GM23338 (cell line): ENCODE results near the gene IGF1R. TPM values are rescaled to one million over a fixed set of nuclear protein-coding genes. Genes with fewer than 3 reads are reported as not detected.
A peak's percentile ranks its signal among the peaks of the same experiment; 100 is the strongest.

Experiments used
- ATAC-seq: fragments of 200-7000 bp; cut with Tn5 transposase; 3 replicates; pipeline ENCODE4 v1.9.1; 2020
- DNase-seq: peaks from one replicate; pipeline ENCODE4 v3.0.0-alpha.2; 2015; ENCODE audit warnings: low spot score
- H2AFZ ChIP-seq: fragments of 200-600 bp; sonication (generic); 2 replicates; pipeline ENCODE4 v1.8.0; 2016; ENCODE audit warnings: antibody characterized with exemption, mild to moderate bottlenecking, moderate library complexity
- H3F3A ChIP-seq: fragments of 200-600 bp; sonication (generic); replicated peaks from 2 replicates; pipeline ENCODE4 v1.8.0; 2017; ENCODE audit warnings: antibody characterized with exemption, mixed run types, low read depth
- H3K27ac ChIP-seq: fragments of 200-600 bp; sonication (generic); 2 replicates; pipeline ENCODE4 v1.6.1; 2016; ENCODE audit warnings: low read depth
- H3K27me3 ChIP-seq: fragments of 200-600 bp; sonication (generic); 2 replicates; pipeline ENCODE4 v1.8.0; 2016; ENCODE audit warnings: mild to moderate bottlenecking, mixed run types, moderate library complexity; ENCODE audit not compliant: insufficient read depth
- H3K36me3 ChIP-seq: fragments of 200-600 bp; sonication (generic); 2 replicates; pipeline ENCODE4 v1.8.0; 2016; ENCODE audit warnings: mild to moderate bottlenecking; ENCODE audit not compliant: insufficient read depth
- H3K4me1 ChIP-seq: fragments of 200-600 bp; sonication (generic); 2 replicates; pipeline ENCODE4 v1.8.0; 2016; ENCODE audit warnings: mild to moderate bottlenecking, moderate library complexity; ENCODE audit not compliant: insufficient read depth
- H3K4me2 ChIP-seq: fragments of 200-600 bp; sonication (generic); 2 replicates; pipeline ENCODE4 v1.7.1; 2017; ENCODE audit warnings: mixed run types
- H3K4me3 ChIP-seq: fragments of 200-600 bp; sonication (generic); 2 replicates; pipeline ENCODE4 v1.6.1; 2016; ENCODE audit warnings: mixed run types
- H3K79me2 ChIP-seq: fragments of 200-600 bp; sonication (generic); replicated peaks from 2 replicates; pipeline ENCODE4 v1.8.0; 2017; ENCODE audit warnings: mild to moderate bottlenecking; ENCODE audit not compliant: insufficient read depth
- H3K9me2 ChIP-seq: fragments of 200-600 bp; sonication (generic); 2 replicates; pipeline ENCODE4 v1.8.0; 2017; ENCODE audit not compliant: insufficient read depth
- H4K20me1 ChIP-seq: fragments of 200-600 bp; sonication (generic); replicated peaks from 2 replicates; pipeline ENCODE4 v1.8.0; 2017; ENCODE audit warnings: mild to moderate bottlenecking; ENCODE audit not compliant: insufficient read depth
- H3K27ac Mint-ChIP-seq: 2 replicates; pipeline ENCODE4 v1.8.0; 2020; ENCODE audit warnings: inconsistent platforms, mild to moderate bottlenecking, moderate library complexity, mixed read lengths
- H3K27me3 Mint-ChIP-seq: 3 replicates; pipeline ENCODE4 v1.8.0; 2022; ENCODE audit warnings: low read depth, mild to moderate bottlenecking, moderate library complexity, mixed read lengths, inconsistent platforms; ENCODE audit not compliant: insufficient read depth, poor library complexity
- H3K36me3 Mint-ChIP-seq: 3 replicates; pipeline ENCODE4 v1.8.0; 2021; ENCODE audit warnings: low read depth, mild to moderate bottlenecking, inconsistent platforms, moderate library complexity, mixed read lengths
- H3K4me1 Mint-ChIP-seq: 3 replicates; pipeline ENCODE4 v1.8.0; 2020; ENCODE audit warnings: mild to moderate bottlenecking, inconsistent platforms, mixed read lengths
- H3K4me3 Mint-ChIP-seq: 3 replicates; pipeline ENCODE4 v1.8.0; 2021; ENCODE audit warnings: moderate library complexity, mild to moderate bottlenecking, inconsistent platforms, mixed read lengths
- H3K9me3 Mint-ChIP-seq: 3 replicates; pipeline ENCODE4 v1.8.0; 2020; ENCODE audit warnings: moderate library complexity, mild to moderate bottlenecking, inconsistent platforms, mixed read lengths
- ETS1 ChIP-seq: IDR thresholded peaks from 2 replicates; pipeline ENCODE4 v1.6.1; 2016; ENCODE audit warnings: antibody characterized with exemption
- EZH2 ChIP-seq: fragments of 200-600 bp; sonication (generic); IDR thresholded peaks from one replicate; pipeline ENCODE4 v1.8.0; 2017; ENCODE audit warnings: antibody characterized with exemption, mild to moderate bottlenecking, low read depth; ENCODE audit not compliant: unreplicated experiment
- NANOG ChIP-seq: IDR thresholded peaks from 2 replicates; pipeline ENCODE4 v1.6.1; 2016; ENCODE audit warnings: antibody characterized with exemption, borderline replicate concordance
- POLR2AphosphoS5 ChIP-seq: IDR thresholded peaks from 2 replicates; pipeline ENCODE4 v1.6.1; 2016; ENCODE audit warnings: antibody characterized with exemption, low read depth
- STAT1 ChIP-seq: IDR thresholded peaks from one replicate; pipeline ENCODE4 v1.6.1; 2016; ENCODE audit warnings: antibody characterized with exemption; ENCODE audit not compliant: unreplicated experiment
- ZNF331 ChIP-seq: fragments of 250-450 bp; sonication (Bioruptor Pico); IDR thresholded peaks from 2 replicates; pipeline ENCODE4 v1.5.0; 2020; ENCODE audit warnings: low read depth, mild to moderate bottlenecking, moderate library complexity
- polyA plus RNA-seq: library from polyadenylated mRNA; unstranded; fragments of >200 nt; fragmentation: Nextera tagmentation; extraction: Ambion mirVana; gene quantifications from 2 replicates; pipeline ENCODE4 v1.2.1, GENCODE V29; 2016
- total RNA-seq: library from RNA; depleted of rRNA; stranded (reverse); fragments of >200 nt; shearing (Covaris generic); gene quantifications from 2 replicates; pipeline ENCODE4 v1.2.3, GENCODE V29; 2014
- TF ChIP-seq, protein P1 (sequence below): IDR thresholded peaks from one replicate; pipeline ENCODE4 v1.6.1; 2018; ENCODE audit warnings: antibody characterized with exemption; ENCODE audit not compliant: unreplicated experiment
- TF ChIP-seq, protein P2 (sequence below), 2 experiments: fragments of 200-600 bp in 1 of 2; sonication (generic) in 1 of 2; conservative IDR thresholded peaks; 2 replicates each; pipeline versions ENCODE4 v1.5.1 to v1.6.1; 2016 to 2017; ENCODE audit warnings: antibody characterized with exemption in 2 of 2, low read depth in 2 of 2, mild to moderate bottlenecking in 2 of 2, moderate library complexity in 1 of 2

The IGF1R gene
- total and polyA plus RNA-seq, 2 experiments from 2014 or later: 20.4 to 92.2 TPM

DNA sequence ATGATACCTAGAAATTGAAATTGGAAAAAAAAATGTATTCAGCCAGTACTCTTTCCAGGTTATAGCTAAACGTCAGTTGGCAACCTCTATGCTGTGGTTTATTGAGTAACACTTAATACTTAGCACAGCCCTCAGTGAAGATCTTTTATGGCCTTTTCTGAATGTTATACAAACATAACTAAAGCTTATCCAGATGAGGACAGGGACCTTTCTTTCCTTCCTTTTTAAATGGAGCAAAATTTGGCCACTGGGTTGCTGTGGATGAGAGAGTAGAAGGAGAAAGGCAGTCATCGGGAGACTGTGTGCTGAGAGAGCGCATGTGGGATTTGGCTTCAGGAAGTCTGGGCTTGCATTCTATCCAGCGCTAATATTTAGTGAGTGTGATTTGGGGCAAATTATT is 36.1 kb downstream of the IGF1R start:
- Histone ChIP-seq H3K79me2 (peaks cover 100% of the 10 kb centered on the region), H3K4me1 (peaks cover 85% of the 10 kb centered on the region), H3K36me3 (no peaks in the 10 kb centered on the region), H3K4me3 (no peak overlapping the region), H2AFZ (no peak overlapping the region), H3K27me3 (no peaks in the 10 kb centered on the region), H3K4me2 (0 out of 2 replicates have a peak overlapping the region, but pooled peaks have one; percentile 31), H4K20me1 (peaks cover 62% of the 10 kb centered on the region), H3K9me2 (0 out of 2 replicates have a peak, but pooled peaks cover 4% of the 10 kb centered on the region), H3K27ac (no peak overlapping the region), H3F3A (no peaks in the 10 kb centered on the region)
- Mint-ChIP-seq H3K9me3 (no peaks in the 10 kb centered on the region), H3K27me3 (peaks cover 5% of the 10 kb centered on the region), H3K36me3 (no peaks in the 10 kb centered on the region), H3K27ac (no peak overlapping the region), H3K4me3 (no peak overlapping the region), H3K4me1 (peaks cover 74% of the 10 kb centered on the region)
- TF ChIP-seq STAT1 (no peak), ETS1 (no peak), POLR2AphosphoS5 (no peak), NANOG (no peak), EZH2 (no peak)
- TF ChIP-seq, protein P1, sequence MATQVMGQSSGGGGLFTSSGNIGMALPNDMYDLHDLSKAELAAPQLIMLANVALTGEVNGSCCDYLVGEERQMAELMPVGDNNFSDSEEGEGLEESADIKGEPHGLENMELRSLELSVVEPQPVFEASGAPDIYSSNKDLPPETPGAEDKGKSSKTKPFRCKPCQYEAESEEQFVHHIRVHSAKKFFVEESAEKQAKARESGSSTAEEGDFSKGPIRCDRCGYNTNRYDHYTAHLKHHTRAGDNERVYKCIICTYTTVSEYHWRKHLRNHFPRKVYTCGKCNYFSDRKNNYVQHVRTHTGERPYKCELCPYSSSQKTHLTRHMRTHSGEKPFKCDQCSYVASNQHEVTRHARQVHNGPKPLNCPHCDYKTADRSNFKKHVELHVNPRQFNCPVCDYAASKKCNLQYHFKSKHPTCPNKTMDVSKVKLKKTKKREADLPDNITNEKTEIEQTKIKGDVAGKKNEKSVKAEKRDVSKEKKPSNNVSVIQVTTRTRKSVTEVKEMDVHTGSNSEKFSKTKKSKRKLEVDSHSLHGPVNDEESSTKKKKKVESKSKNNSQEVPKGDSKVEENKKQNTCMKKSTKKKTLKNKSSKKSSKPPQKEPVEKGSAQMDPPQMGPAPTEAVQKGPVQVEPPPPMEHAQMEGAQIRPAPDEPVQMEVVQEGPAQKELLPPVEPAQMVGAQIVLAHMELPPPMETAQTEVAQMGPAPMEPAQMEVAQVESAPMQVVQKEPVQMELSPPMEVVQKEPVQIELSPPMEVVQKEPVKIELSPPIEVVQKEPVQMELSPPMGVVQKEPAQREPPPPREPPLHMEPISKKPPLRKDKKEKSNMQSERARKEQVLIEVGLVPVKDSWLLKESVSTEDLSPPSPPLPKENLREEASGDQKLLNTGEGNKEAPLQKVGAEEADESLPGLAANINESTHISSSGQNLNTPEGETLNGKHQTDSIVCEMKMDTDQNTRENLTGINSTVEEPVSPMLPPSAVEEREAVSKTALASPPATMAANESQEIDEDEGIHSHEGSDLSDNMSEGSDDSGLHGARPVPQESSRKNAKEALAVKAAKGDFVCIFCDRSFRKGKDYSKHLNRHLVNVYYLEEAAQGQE: no peak
- TF ChIP-seq, protein P2, sequence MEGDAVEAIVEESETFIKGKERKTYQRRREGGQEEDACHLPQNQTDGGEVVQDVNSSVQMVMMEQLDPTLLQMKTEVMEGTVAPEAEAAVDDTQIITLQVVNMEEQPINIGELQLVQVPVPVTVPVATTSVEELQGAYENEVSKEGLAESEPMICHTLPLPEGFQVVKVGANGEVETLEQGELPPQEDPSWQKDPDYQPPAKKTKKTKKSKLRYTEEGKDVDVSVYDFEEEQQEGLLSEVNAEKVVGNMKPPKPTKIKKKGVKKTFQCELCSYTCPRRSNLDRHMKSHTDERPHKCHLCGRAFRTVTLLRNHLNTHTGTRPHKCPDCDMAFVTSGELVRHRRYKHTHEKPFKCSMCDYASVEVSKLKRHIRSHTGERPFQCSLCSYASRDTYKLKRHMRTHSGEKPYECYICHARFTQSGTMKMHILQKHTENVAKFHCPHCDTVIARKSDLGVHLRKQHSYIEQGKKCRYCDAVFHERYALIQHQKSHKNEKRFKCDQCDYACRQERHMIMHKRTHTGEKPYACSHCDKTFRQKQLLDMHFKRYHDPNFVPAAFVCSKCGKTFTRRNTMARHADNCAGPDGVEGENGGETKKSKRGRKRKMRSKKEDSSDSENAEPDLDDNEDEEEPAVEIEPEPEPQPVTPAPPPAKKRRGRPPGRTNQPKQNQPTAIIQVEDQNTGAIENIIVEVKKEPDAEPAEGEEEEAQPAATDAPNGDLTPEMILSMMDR (conservative IDR thresholded peaks at IDR 0.05; ENCODE audit: low read depth in 2 of 2): no peak
- no peak for DNase-seq
- no peak for ATAC-seq

GRCh38 chr15:98684995-98685525 is 36.7 kb downstream of the IGF1R start:
- Mint-ChIP-seq H3K4me3 (no peak overlapping the region), H3K9me3 (no peaks in the 10 kb centered on the region), H3K27me3 (peaks cover 5% of the 10 kb centered on the region), H3K27ac (no peak overlapping the region), H3K4me1 (peaks cover 77% of the 10 kb centered on the region), H3K36me3 (no peaks in the 10 kb centered on the region)
- H3K36me3 ChIP-seq: no peaks in the 10 kb centered on the region
- H3F3A ChIP-seq: no peaks in the 10 kb centered on the region
- H3K4me1 ChIP-seq: peaks cover 88% of the 10 kb centered on the region
- no peak overlapping the region for H3K4me3 ChIP-seq
- peaks cover 100% of the 10 kb centered on the region for H3K79me2 ChIP-seq
- H3K4me2 ChIP-seq: no peak overlapping the region
- DNase-seq: no peak
- 0 out of 2 replicates have a peak, but pooled peaks cover 4% of the 10 kb centered on the region for H3K9me2 ChIP-seq
- H3K27me3 ChIP-seq: no peaks in the 10 kb centered on the region
- H4K20me1 ChIP-seq: peaks cover 68% of the 10 kb centered on the region
- ATAC-seq: no peak
- no peak overlapping the region for H2AFZ ChIP-seq
- TF ChIP-seq NANOG (no peak), ETS1 (no peak), ZNF331 (CRISPR knock-in tag) (no peak)
- TF ChIP-seq, protein P1: no peak
- no peak overlapping the region for H3K27ac ChIP-seq
